Neuronal stem cell (in vitro differentiated cells): Measurements from ENCODE around the gene MAGI1.

Experiments used
- DNase-seq: peaks from one replicate; pipeline ENCODE4 v3.0.0-alpha.2; 2013; ENCODE audit warnings: low spot score
- H2AFZ ChIP-seq: one replicate; pipeline ENCODE4 v1.6.1; 2013; ENCODE audit warnings: mild to moderate bottlenecking, low read length, inconsistent platforms
- H2AK5ac ChIP-seq: 2 replicates; pipeline ENCODE4 v1.6.1; 2013; ENCODE audit warnings: low read depth, mild to moderate bottlenecking, inconsistent platforms, low read length, moderate library complexity, mixed read lengths
- H2BK120ac ChIP-seq: 2 replicates; pipeline ENCODE4 v1.6.1; 2013; ENCODE audit warnings: low read depth, mild to moderate bottlenecking, inconsistent platforms, low read length, moderate library complexity, mixed read lengths
- H2BK12ac ChIP-seq: one replicate; pipeline ENCODE4 v1.6.1; 2013; ENCODE audit warnings: low read length, inconsistent platforms
- H2BK15ac ChIP-seq: 2 replicates; pipeline ENCODE4 v1.6.1; 2013; ENCODE audit warnings: mild to moderate bottlenecking, low read length, inconsistent platforms, mixed read lengths
- H2BK5ac ChIP-seq: one replicate; pipeline ENCODE4 v1.6.1; 2013; ENCODE audit warnings: inconsistent platforms, mild to moderate bottlenecking, low read length, moderate library complexity
- H3K14ac ChIP-seq: one replicate; pipeline ENCODE4 v1.6.1; 2013; ENCODE audit warnings: low read length, inconsistent platforms
- H3K18ac ChIP-seq: 2 replicates; pipeline ENCODE4 v1.6.1; 2013; ENCODE audit warnings: low read length, inconsistent platforms
- H3K23ac ChIP-seq: 2 replicates; pipeline ENCODE4 v1.6.1; 2013; ENCODE audit warnings: low read depth, mild to moderate bottlenecking, mixed read lengths, low read length, inconsistent platforms; ENCODE audit not compliant: poor library complexity
- H3K27ac ChIP-seq: replicated peaks from 3 replicates; pipeline ENCODE4 v1.5.1; 2013; ENCODE audit warnings: low read length, inconsistent platforms
- H3K27me3 ChIP-seq, 3 experiments: 2 replicates each; pipeline ENCODE4 v1.6.1; 2013; ENCODE audit warnings: low read length in 3 of 3, mild to moderate bottlenecking in 2 of 3, inconsistent platforms in 1 of 3, low read depth in 1 of 3, mixed read lengths in 1 of 3, moderate library complexity in 1 of 3; ENCODE audit not compliant: control insufficient read depth in 3 of 3, insufficient read depth in 3 of 3
- H3K36me3 ChIP-seq, 2 donors: replicated peaks in 1 of 2; 2 replicates each; pipeline ENCODE4 v1.6.1; 2013; ENCODE audit warnings: low read length in 2 of 2; ENCODE audit not compliant: control insufficient read depth in 2 of 2, insufficient read depth in 2 of 2
- H3K4ac ChIP-seq: 2 replicates; pipeline ENCODE4 v1.6.1; 2013; ENCODE audit warnings: inconsistent platforms, mild to moderate bottlenecking, low read length, moderate library complexity
- H3K4me1 ChIP-seq, 2 donors: 1 replicate in 1 of 2; 2 replicates in 1 of 2; pipeline ENCODE4 v1.6.1; 2013; ENCODE audit warnings: low read length in 2 of 2, low read depth in 1 of 2; ENCODE audit not compliant: control insufficient read depth in 2 of 2, insufficient read depth in 1 of 2
- H3K4me2 ChIP-seq: one replicate; pipeline ENCODE4 v1.6.1; 2013; ENCODE audit warnings: mild to moderate bottlenecking, low read length, inconsistent platforms; ENCODE audit not compliant: insufficient read depth, poor library complexity, severe bottlenecking
- H3K4me3 ChIP-seq, 2 donors: 2 replicates each; pipeline ENCODE4 v1.5.1; 2013; ENCODE audit warnings: low read length in 2 of 2, mild to moderate bottlenecking in 2 of 2, inconsistent platforms in 1 of 2, moderate library complexity in 1 of 2
- H3K79me1 ChIP-seq: one replicate; pipeline ENCODE4 v1.6.1; 2013; ENCODE audit warnings: low read depth, mild to moderate bottlenecking, inconsistent platforms, low read length, moderate library complexity
- H3K9ac ChIP-seq: one replicate; pipeline ENCODE4 v1.6.1; 2013; ENCODE audit warnings: mild to moderate bottlenecking, low read depth, low read length, inconsistent platforms; ENCODE audit not compliant: poor library complexity
- H3K9me3 ChIP-seq, 2 donors: replicated peaks in 1 of 2; 2 replicates each; pipeline versions ENCODE3 to v1.6.1; 2013; ENCODE audit warnings: low read length in 2 of 2, mild to moderate bottlenecking in 2 of 2, inconsistent platforms in 1 of 2, low read depth in 1 of 2, mixed read lengths in 1 of 2, moderate library complexity in 1 of 2; ENCODE audit not compliant: control insufficient read depth in 2 of 2, insufficient read depth in 1 of 2
- H4K8ac ChIP-seq: one replicate; pipeline ENCODE4 v1.6.1; 2013; ENCODE audit warnings: low read depth, mild to moderate bottlenecking, inconsistent platforms, low read length, moderate library complexity
- H4K91ac ChIP-seq: one replicate; pipeline ENCODE4 v1.6.1; 2013; ENCODE audit warnings: low read length, low read depth, mild to moderate bottlenecking, inconsistent platforms; ENCODE audit not compliant: poor library complexity
- WGBS, 2 donors: extraction: QIAGEN DNeasy Blood & Tissue Kit; methylation state at CpG; one replicate each; pipeline ENCODE4 v1.1.7; 2013; ENCODE audit warnings: missing lambda C conversion rate in 2 of 2, mixed read lengths in 1 of 2; ENCODE audit not compliant: insufficient read length in 2 of 2, insufficient replicate concordance in 1 of 2; ENCODE audit errors: extremely low coverage in 2 of 2; 5-methylcytosine and 5-hydroxymethylcytosine counted together

Gene MAGI1

DNA sequence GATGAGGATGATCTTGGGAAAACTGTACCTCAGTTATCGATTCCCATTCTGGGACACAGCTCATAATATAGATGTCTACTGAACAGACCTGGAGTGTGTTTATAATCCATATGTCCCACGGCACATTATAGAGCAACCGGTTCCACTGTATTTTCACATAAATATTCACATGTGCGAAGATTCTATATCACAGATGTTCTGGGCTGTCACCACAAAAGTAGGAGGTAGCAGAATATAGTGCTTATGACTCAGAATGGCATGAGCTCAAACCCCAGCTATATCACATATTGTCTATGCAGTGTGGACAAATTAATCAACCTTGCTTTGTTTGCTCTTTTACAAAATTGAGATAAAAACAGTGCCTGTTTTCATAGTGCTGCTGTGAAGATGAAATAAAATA lies 710.6 kb downstream of the MAGI1 start:
- H2BK120ac ChIP-seq, result no peak overlapping the region
- no peaks in the 10 kb centered on the region for H3K79me1 ChIP-seq

DNA sequence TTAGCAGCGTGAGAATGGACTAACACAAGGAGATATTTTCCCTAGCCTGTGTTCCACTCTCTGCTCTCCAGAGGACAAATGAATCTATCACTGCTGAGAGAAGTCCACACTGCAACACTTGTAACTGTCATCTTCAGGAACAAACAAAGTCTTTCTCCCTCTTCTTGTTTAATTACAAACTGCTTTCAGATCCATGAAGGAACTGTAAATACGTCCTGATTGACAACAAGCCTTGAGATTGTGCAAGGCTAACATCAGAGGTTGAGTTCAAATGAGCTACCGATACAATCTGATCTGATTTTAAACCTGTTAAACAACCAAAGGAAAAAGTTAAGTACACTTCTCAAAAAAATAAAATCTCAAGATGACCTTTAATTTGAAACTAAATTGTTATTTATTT lies 712.1 kb downstream of the MAGI1 start:
- Histone ChIP-seq H3K4me2 (no peak overlapping the region), H3K27me3 (no peaks in the 10 kb centered on the region), H3K79me1 (no peaks in the 10 kb centered on the region), H3K9ac (no peak overlapping the region), H2AK5ac (no peak overlapping the region), H2BK12ac (no peak overlapping the region), H3K23ac (no peak overlapping the region), H4K8ac (no peak overlapping the region), H3K27ac (no peak overlapping the region), H3K14ac (no peak overlapping the region), H2BK15ac (no peak overlapping the region), H3K4me3 (no peak overlapping the region), H3K4me1 (no peaks in the 10 kb centered on the region), H2AFZ (no peak overlapping the region), H3K4ac (no peak overlapping the region), H3K9me3 (no peaks in the 10 kb centered on the region), H3K36me3 (no peaks in the 10 kb centered on the region), H2BK5ac (no peak overlapping the region), H3K18ac (no peak overlapping the region), H4K91ac (no peak overlapping the region), H2BK120ac (no peak overlapping the region)
- no CpG with 5 or more reads among the region's 3 CpGs for WGBS, 2 donors
- DNase-seq, result no peak

More for the DNA sequence above, 710.6 kb downstream of the MAGI1 start:
- Histone ChIP-seq H3K14ac (no peak overlapping the region), H3K9me3 (no peaks in the 10 kb centered on the region), H2AK5ac (no peak overlapping the region), H3K18ac (no peak overlapping the region), H3K4me3 (no peak overlapping the region), H3K4me1 (no peaks in the 10 kb centered on the region), H3K36me3 (no peaks in the 10 kb centered on the region), H4K91ac (no peak overlapping the region), H3K27me3 (no peaks in the 10 kb centered on the region), H3K4me2 (no peak overlapping the region), H2BK12ac (no peak overlapping the region), H4K8ac (no peak overlapping the region), H2BK15ac (no peak overlapping the region), H3K9ac (no peak overlapping the region), H2BK5ac (no peak overlapping the region), H3K23ac (no peak overlapping the region), H3K27ac (no peak overlapping the region), H3K4ac (no peak overlapping the region), H2AFZ (no peak overlapping the region)
- no peak for DNase-seq
- no CpG with 5 or more reads among the region's 4 CpGs for WGBS, 2 donors

DNA sequence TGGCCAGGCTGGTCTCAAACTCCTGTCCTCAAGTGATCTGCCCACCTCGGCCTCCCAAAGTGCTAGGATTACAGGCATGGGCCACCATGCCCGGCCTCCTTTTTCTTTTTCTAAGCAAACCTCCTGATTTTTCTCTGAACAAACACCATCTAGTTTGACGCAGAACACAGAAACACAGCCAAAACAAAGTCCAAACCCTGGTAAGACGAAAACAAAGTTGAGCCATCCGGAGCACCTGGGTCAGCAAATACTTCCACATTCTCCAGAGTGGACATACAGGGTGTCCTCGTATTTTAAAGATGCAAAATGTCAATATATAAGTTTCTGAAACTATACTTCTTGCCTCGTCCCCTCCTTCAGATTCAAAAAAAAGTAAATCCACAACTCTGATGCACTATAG lies 715.8 kb downstream of the MAGI1 start:
- Histone ChIP-seq H3K4me1 (no peaks in the 10 kb centered on the region), H2BK5ac (no peak overlapping the region), H3K27ac (no peak overlapping the region), H3K9me3 (peaks cover 0 to 4% of the 10 kb centered on the region in 2 donors), H4K91ac (no peak overlapping the region), H2BK120ac (no peak overlapping the region), H4K8ac (no peak overlapping the region), H3K4ac (no peak overlapping the region), H3K4me2 (no peak overlapping the region), H3K27me3 (no peaks in the 10 kb centered on the region), H3K18ac (no peak overlapping the region), H2AFZ (no peak overlapping the region), H2AK5ac (no peak overlapping the region), H3K36me3 (no peaks in the 10 kb centered on the region), H3K79me1 (no peaks in the 10 kb centered on the region), H3K9ac (no peak overlapping the region), H2BK12ac (no peak overlapping the region), H3K4me3 (no peak overlapping the region), H3K23ac (no peak overlapping the region), H3K14ac (no peak overlapping the region), H2BK15ac (no peak overlapping the region)
- no CpG with 5 or more reads among the region's 7 CpGs for WGBS, 2 donors
- DNase-seq, result no peak

- Histone ChIP-seq H3K27ac (no peak overlapping the region), H2AFZ (no peak overlapping the region), H2AK5ac (no peak overlapping the region), H3K23ac (no peak overlapping the region), H2BK12ac (no peak overlapping the region), H2BK15ac (no peak overlapping the region), H4K91ac (no peak overlapping the region), H3K27me3 (no peaks in the 10 kb centered on the region), H3K18ac (no peak overlapping the region), H3K36me3 (no peaks in the 10 kb centered on the region), H3K9ac (no peak overlapping the region), H3K9me3 (peaks cover 0 to 4% of the 10 kb centered on the region in 2 donors), H3K4me3 (no peak overlapping the region), H3K4ac (no peak overlapping the region), H4K8ac (no peak overlapping the region), H2BK120ac (no peak overlapping the region), H3K79me1 (no peaks in the 10 kb centered on the region), H2BK5ac (no peak overlapping the region), H3K4me1 (no peaks in the 10 kb centered on the region), H3K4me2 (no peak overlapping the region), H3K14ac (no peak overlapping the region)
- no CpG with 5 or more reads among the region's 1 CpG for WGBS, 2 donors
- DNase-seq, result no peak
Measured at GRCh38 chr3:65318231-65318630, 720.5 kb downstream of the MAGI1 start.
